SH-SY5Y (cell line): Measurements from ENCODE around the gene BANF1.

ENCODE experiments used
- GATA2 ChIP-seq: IDR thresholded peaks from 2 replicates; pipeline ENCODE4 v1.6.1; 2011; ENCODE audit warnings: mild to moderate bottlenecking, low read depth, low read length
- GATA3 ChIP-seq: IDR thresholded peaks from 2 replicates; pipeline ENCODE4 v1.6.1; 2011; ENCODE audit warnings: low read depth, mild to moderate bottlenecking, low read length, moderate library complexity

DNA sequence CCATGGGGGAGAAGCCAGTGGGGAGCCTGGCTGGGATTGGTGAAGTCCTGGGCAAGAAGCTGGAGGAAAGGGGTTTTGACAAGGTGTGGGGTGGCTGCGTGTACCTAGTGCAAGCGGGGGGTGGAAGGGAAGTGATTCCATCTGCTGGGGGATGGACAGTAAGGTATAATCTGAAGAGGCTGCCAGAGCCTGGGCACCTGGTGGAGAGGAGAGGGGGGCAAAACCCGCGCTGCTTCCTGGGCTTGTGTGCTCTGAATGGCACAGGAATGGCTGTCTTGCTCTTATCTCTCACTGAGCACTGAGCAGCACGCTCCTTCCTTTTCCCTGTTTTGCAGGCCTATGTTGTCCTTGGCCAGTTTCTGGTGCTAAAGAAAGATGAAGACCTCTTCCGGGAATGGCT lies 988 bp downstream of the BANF1 start:
- TF ChIP-seq GATA2 (no peak), GATA3 (no peak)
